LNCaP clone FGC (cell line): ENCODE measurements around the gene FAM13B.
"Not testable (repeated sequence)": the region's sequence is repeated elsewhere in the genome, so short reads cannot be mapped to it uniquely, and the experiment has no call there.

Source experiments
- DNase-seq: peaks from one replicate; pipeline ENCODE4 v3.0.0-alpha.2; 2011; ENCODE audit warnings: low read depth
- H3K4me3 ChIP-seq: 2 replicates; pipeline ENCODE4 v1.5.1; 2011; ENCODE audit warnings: mild to moderate bottlenecking, low read depth, low read length, control low read depth
- CTCF ChIP-seq: IDR thresholded peaks from 2 replicates; pipeline ENCODE4 v1.5.1; 2012; ENCODE audit warnings: mild to moderate bottlenecking; ENCODE audit not compliant: control insufficient read depth, insufficient read depth; ENCODE audit errors: extremely low read depth

Gene FAM13B

GRCh38 chr5:138032572-138033385 is at the start of gene FAM13B:
TSS of gene FAM13B (minus strand) at chr5:138033079. CDS start at chr5:138019111, 13,968 bp downstream.
- DNase-seq: no peak
- no peak for TF ChIP-seq CTCF
- peak within 1 kb of the TSS; percentile 87 for H3K4me3 ChIP-seq

GRCh38 chr5:138082033-138082432 is 49.2 kb upstream of the FAM13B start:
- no peak for TF ChIP-seq CTCF
- DNase-seq: no peak

GRCh38 chr5:138078006-138078643 is 45.2 kb upstream of the FAM13B start:
- TF ChIP-seq CTCF: no peak
- no peak for DNase-seq
- H3K4me3 ChIP-seq: no peak overlapping the region

More at GRCh38 chr5:138082033-138082432, 49.2 kb upstream of the FAM13B start:
- H3K4me3 ChIP-seq: no peak overlapping the region

- DNase-seq: peak; percentile 38
- peak; percentile 77 for TF ChIP-seq CTCF
These were observed 44.3 kb upstream of the FAM13B start for GRCh38 chr5:138077064-138077696.

GRCh38 chr5:138070026-138070425 is 37.1 kb upstream of the FAM13B start:
- DNase-seq, H3K4me3 ChIP-seq: not testable (repeated sequence)

More at GRCh38 chr5:138077064-138077696, 44.3 kb upstream of the FAM13B start:
- no peak overlapping the region for H3K4me3 ChIP-seq

- peak; percentile 80 for TF ChIP-seq CTCF
- no peak overlapping the region for H3K4me3 ChIP-seq
- peak; percentile 39 for DNase-seq
These were observed 36.1 kb upstream of the FAM13B start for GRCh38 chr5:138068742-138069600.
